ENCODE measurements around the gene ARSG.
"Not testable (repeated sequence)": the region's sequence is repeated elsewhere in the genome, so short reads cannot be mapped to it uniquely, and the experiment has no call there.

ARSG gene

GRCh38 chr17:68349157-68349556 is 57.9 kb downstream of the ARSG start:
- no peaks in the 10 kb centered on the region; the same call in 1 of the 2 replicates for H3K36me3 ChIP-seq
- H3K9me3 ChIP-seq, result no peaks in the 10 kb centered on the region
- H3K4me1 ChIP-seq, result no peaks in the 10 kb centered on the region; the same call in 1 of the 2 replicates
- DNase-seq, result no peak
- no peaks in the 10 kb centered on the region for H3K27me3 ChIP-seq
- H3K4me3 ChIP-seq (ENCODE audit: low read depth, low read length), result no peak overlapping the region
- TF ChIP-seq CTCF (IDR thresholded peaks at IDR 0.05; ENCODE audit: low read depth, low read length), result no peak

GRCh38 chr17:68351395-68351794 is 60.1 kb downstream of the ARSG start:
- no peaks in the 10 kb centered on the region for H3K27me3 ChIP-seq
- H3K4me1 ChIP-seq, result no peaks in the 10 kb centered on the region; the same call in 1 of the 2 replicates
- no peaks in the 10 kb centered on the region; the same call in 1 of the 2 replicates for H3K36me3 ChIP-seq
- TF ChIP-seq CTCF (IDR thresholded peaks at IDR 0.05; ENCODE audit: low read depth, low read length), result peak; percentile 39; the same call in 1 of the 2 replicates
- H3K9me3 ChIP-seq, result no peaks in the 10 kb centered on the region
- no peak overlapping the region for H3K4me3 ChIP-seq (ENCODE audit: low read depth, low read length)
- DNase-seq, result peak; percentile 27

GRCh38 chr17:68352041-68352440 is 60.7 kb downstream of the ARSG start:
- DNase-seq, result no peak
- TF ChIP-seq CTCF (IDR thresholded peaks at IDR 0.05; ENCODE audit: low read depth, low read length), result no peak

GRCh38 chr17:68352671-68353070 is 61.4 kb downstream of the ARSG start:
- H3K4me1 ChIP-seq; H3K9me3 ChIP-seq; H3K4me3 ChIP-seq (ENCODE audit: low read depth, low read length); H3K27me3 ChIP-seq; H3K36me3 ChIP-seq; DNase-seq: not testable (repeated sequence)

More at GRCh38 chr17:68352041-68352440, 60.7 kb downstream of the ARSG start:
- no peaks in the 10 kb centered on the region for H3K9me3 ChIP-seq
- no peaks in the 10 kb centered on the region for H3K27me3 ChIP-seq
- H3K4me3 ChIP-seq (ENCODE audit: low read depth, low read length), result no peak overlapping the region
- no peaks in the 10 kb centered on the region; the same call in 1 of the 2 replicates for H3K4me1 ChIP-seq
- H3K36me3 ChIP-seq, result no peaks in the 10 kb centered on the region; the same call in 1 of the 2 replicates

GRCh38 chr17:68353111-68353521 is 61.8 kb downstream of the ARSG start:
- no peaks in the 10 kb centered on the region; the same call in 1 of the 2 replicates for H3K4me1 ChIP-seq
- H3K27me3 ChIP-seq, result no peaks in the 10 kb centered on the region
- H3K4me3 ChIP-seq (ENCODE audit: low read depth, low read length), result no peak overlapping the region
- no peaks in the 10 kb centered on the region for H3K9me3 ChIP-seq
- no peaks in the 10 kb centered on the region for H3K36me3 ChIP-seq
- no peak for TF ChIP-seq CTCF (IDR thresholded peaks at IDR 0.05; ENCODE audit: low read depth, low read length)
- DNase-seq, result no peak

- H3K4me1 ChIP-seq, H3K27me3 ChIP-seq: not testable (repeated sequence)
Observed at GRCh38 chr17:68354311-68354710, 63.0 kb downstream of the ARSG start.

GRCh38 chr17:68355108-68355507 is 63.8 kb downstream of the ARSG start:
- H3K36me3 ChIP-seq; H3K9me3 ChIP-seq; H3K27me3 ChIP-seq; DNase-seq; H3K4me1 ChIP-seq; H3K4me3 ChIP-seq (ENCODE audit: low read depth, low read length): not testable (repeated sequence)

More at GRCh38 chr17:68354311-68354710, 63.0 kb downstream of the ARSG start:
- not testable (repeated sequence) for H3K9me3 ChIP-seq; DNase-seq; H3K36me3 ChIP-seq; H3K4me3 ChIP-seq (ENCODE audit: low read depth, low read length)

GRCh38 chr17:68356520-68356919 is 65.2 kb downstream of the ARSG start:
- DNase-seq, result no peak
- Histone ChIP-seq H3K27me3 (no peaks in the 10 kb centered on the region), H3K9me3 (no peaks in the 10 kb centered on the region), H3K4me3 (ENCODE audit: low read depth, low read length) (no peak overlapping the region), H3K36me3 (no peaks in the 10 kb centered on the region), H3K4me1 (no peaks in the 10 kb centered on the region; the same call in 1 of the 2 replicates)
- no peak for TF ChIP-seq CTCF (IDR thresholded peaks at IDR 0.05; ENCODE audit: low read depth, low read length)
